SH-SY5Y (cell line): ENCODE results near the gene TVP23A.

Source experiments
- GATA2 ChIP-seq: IDR thresholded peaks from 2 replicates; pipeline ENCODE4 v1.6.1; 2011; ENCODE audit warnings: mild to moderate bottlenecking, low read depth, low read length
- GATA3 ChIP-seq: IDR thresholded peaks from 2 replicates; pipeline ENCODE4 v1.6.1; 2011; ENCODE audit warnings: low read depth, mild to moderate bottlenecking, low read length, moderate library complexity

GRCh38 chr16:10868104-10868595, 49.6 kb upstream of the TVP23A start:
- TF ChIP-seq GATA2: no peak
- TF ChIP-seq GATA3: no peak
